IPS-18c (cell line): ENCODE measurements around the gene COQ10A.
A peak's percentile ranks its signal among the peaks of the same experiment; 100 is the strongest.

ENCODE experiments used
- H3K4me3 ChIP-seq: 2 replicates; pipeline ENCODE4 v1.7.0; 2013; ENCODE audit warnings: low read depth, mild to moderate bottlenecking, low read length, moderate library complexity; ENCODE audit not compliant: insufficient read depth
- H3K9me3 ChIP-seq: one replicate; pipeline ENCODE4 v1.6.1; 2013; ENCODE audit warnings: mild to moderate bottlenecking, low read length, moderate library complexity; ENCODE audit not compliant: control insufficient read depth, insufficient read depth

The COQ10A gene

DNA sequence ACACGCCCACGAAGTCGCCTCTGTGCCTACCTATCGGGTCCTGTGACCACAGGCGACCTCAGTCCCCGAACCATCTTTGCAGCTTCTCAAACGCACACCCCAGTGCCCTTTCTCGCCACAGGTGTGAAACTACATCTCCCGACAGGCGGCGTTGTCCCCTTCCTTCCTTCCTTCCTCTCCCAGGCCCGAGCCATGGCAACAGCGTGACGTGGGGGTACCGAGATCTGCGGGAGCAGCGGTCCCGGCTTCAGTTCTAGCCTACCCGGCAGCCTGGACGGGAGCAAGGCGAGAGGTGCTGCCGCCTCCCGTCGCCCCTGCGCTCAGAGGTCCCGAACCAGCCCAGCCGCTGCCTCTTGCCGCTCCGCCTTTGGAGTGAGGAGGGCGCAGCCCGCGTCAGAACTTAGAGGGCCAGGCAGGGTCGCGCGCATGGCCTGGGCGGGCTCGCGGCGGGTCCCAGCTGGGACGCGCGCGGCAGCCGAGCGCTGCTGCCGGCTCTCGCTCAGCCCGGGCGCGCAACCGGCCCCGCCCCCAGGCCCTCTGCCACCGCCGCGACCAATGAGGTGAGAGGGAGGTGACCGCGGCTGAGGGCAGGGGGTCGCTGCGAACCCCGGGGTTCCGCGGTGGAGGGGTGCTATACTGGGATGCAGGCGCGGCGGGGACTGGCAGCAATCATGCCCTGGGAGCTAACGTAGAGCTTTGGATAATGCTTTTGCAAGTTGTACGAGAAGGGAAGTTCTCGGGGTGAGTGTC lies at the start of gene COQ10A:
COQ10A (plus strand) TSS at position 250 of the 750 bp plus-strand sequence; CDS start at position 427, 177 bp downstream.
- Histone ChIP-seq H3K4me3 (peak within 1 kb of the TSS; percentile 97), H3K9me3 (no peaks in the 10 kb centered on the region)

DNA sequence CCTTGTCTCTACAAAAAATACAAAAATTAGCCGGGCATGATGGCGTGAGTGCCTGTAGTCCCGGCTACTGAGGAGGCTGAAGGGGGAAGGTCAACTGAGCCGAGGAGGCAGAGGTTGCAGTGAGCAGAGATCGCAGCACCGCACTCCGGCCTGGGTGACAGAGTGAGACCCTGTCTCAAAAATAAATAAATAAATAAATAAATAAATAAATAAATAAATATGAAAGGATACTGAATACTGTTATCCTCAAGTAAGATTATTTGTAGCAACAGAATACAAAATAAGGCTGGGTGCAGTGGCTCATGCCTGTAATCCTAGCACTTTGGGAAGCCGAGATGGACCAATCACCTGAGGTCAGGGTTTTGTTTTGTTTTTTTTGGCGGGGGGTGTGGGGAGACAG lies 46.9 kb upstream of the COQ10A start:
- H3K9me3 ChIP-seq = peaks cover 5% of the 10 kb centered on the region
- H3K4me3 ChIP-seq = no peak overlapping the region

DNA sequence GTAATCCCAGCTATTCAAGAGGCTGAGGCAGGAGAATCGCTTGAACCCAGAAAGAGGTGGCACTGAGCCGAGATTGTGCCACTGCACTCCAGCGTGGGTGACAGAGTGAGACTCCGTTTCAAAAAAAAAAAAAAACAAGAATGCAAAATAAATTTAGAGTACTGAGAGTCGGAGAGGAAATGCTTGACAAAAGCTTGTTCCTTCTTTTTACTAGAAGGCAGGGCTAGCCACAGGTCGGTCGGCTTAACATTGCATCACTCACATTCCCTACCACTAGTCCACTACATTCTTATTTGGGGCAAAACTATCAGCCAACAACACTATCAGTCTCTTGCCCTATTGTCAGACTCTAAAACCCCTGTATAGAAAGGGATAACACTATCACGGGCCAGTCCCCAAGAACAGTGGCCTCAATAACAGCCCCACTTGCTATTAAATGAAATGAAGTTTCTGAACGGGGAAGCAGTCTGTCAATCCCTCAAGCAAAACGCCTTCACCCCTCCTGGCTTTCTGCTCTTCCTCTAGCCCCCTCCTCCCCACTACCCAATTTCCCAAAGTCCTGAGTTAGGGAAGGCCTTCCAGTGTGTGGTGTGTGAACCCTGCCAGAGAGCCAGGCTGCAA lies 46.0 kb upstream of the COQ10A start:
- Histone ChIP-seq H3K4me3 (peak overlapping the region; percentile 82), H3K9me3 (peaks cover 5% of the 10 kb centered on the region)

DNA sequence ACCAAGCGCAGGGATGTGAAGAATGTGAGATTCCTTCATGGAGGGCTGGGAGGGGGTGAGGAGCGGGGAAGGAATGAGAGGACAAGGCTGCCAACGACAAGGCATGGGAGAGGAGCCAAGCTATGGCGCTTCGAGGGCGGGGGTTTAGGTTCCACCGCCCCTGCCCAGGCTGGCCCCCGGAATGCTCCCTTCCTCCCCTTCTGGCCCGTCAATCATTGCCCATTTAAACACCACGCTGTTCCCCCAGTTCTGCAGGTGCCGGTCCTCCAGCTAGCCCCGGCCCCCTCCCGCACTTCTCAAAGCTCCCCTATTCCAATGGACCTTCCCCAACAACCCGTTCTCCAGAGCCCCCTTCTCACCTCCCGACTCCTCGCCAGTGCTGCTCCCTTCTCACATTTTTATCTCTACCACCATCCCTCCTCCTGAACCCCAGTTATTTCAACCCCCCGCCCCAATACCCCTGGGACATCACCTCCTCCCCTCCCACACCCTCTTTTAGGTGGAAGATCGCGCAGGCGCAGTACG lies 45.4 kb upstream of the COQ10A start:
- peaks cover 5% of the 10 kb centered on the region for H3K9me3 ChIP-seq
- H3K4me3 ChIP-seq = peak overlapping the region; percentile 82

DNA sequence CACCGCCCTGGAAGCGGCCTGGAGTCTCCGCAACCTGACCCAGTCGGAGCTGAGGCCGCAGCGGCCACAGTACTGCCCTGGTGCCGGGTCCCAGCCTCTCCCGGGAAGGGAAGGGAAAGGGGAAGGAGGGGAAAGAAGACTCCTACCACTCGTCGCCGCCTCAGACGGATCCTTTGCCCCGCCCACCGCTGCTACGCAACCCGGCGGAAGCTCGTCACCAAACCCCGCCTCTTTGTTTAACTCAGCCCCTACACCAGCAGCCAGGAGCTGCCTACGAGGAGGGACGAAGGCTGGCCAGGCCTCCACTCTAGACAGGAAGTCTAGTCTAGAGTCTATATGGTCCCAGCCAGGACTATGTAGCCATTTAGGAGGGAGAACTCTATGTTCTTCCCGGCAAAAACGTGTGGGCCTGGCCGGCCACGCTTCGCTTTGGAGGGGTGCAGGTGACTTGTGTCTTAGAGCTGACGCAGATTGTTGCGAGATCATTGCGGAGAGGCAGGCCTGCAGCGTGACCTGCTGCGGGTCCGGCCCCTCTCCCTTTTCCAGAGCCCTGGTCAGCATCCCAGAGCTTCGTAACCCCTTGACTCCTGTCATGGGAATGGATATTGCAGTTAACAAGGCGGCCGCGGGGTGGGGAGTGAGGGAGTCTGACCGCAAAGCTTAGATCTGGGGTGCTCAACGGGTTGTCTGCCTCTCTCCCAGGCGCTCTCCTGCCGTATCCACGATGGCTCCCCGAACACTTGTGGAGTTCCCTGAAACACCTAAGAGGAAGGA lies 44.8 kb upstream of the COQ10A start, which contains the start of gene RNF41:
RNF41 (minus strand) TSS at position 166 of the 774 bp plus-strand sequence. CDS start 7,875 bp downstream, outside the sequence.
- peaks cover 5% of the 10 kb centered on the region for H3K9me3 ChIP-seq
- H3K4me3 ChIP-seq = peak within 1 kb of the TSS; percentile 82

DNA sequence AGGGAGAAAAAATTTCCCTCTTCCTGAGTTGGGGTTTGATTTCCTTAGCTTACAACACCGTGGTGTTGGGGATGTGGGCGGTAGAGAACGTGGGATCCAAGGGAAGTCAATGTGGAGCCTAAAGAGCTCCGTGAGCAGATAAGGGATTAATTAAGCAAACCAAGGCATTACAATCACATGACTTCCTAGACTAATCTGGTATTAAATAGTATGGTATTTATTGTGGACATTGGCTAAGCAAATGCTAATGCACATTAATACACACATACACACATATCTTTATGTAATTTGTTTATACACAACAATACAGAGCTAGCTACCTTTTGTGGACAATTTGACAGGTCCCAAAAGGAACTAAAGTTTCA lies 44.2 kb upstream of the COQ10A start:
- Histone ChIP-seq H3K4me3 (peak overlapping the region; percentile 82), H3K9me3 (peaks cover 5% of the 10 kb centered on the region)

DNA sequence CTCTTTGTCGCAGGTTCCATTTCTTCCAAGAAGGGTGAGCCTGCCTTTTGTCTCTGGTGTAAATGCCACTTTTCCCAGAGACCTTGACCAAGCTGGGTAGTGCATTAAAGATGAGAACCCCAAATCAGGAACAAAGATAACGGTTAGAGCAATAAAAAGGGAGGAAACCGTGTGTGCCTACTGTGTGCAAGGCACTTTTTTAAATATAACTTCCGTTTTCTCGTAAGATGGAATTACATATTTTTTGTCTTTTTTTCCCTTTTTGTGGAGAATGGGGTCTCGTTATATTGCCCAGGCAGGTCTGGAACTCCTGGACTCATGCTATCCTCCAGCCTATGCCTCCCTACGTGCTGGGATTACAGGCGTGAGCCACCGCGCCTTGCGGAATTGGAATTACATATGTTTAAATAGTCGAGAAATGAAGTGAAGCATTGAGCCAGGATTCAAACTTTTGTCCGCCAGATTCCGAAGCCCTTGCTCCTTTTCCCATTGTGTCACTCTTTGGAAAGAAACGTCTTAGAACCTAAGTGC lies 43.1 kb upstream of the COQ10A start:
- peaks cover 3% of the 10 kb centered on the region for H3K9me3 ChIP-seq
- peak overlapping the region; percentile 34; the same call in 1 of the 2 replicates for H3K4me3 ChIP-seq

DNA sequence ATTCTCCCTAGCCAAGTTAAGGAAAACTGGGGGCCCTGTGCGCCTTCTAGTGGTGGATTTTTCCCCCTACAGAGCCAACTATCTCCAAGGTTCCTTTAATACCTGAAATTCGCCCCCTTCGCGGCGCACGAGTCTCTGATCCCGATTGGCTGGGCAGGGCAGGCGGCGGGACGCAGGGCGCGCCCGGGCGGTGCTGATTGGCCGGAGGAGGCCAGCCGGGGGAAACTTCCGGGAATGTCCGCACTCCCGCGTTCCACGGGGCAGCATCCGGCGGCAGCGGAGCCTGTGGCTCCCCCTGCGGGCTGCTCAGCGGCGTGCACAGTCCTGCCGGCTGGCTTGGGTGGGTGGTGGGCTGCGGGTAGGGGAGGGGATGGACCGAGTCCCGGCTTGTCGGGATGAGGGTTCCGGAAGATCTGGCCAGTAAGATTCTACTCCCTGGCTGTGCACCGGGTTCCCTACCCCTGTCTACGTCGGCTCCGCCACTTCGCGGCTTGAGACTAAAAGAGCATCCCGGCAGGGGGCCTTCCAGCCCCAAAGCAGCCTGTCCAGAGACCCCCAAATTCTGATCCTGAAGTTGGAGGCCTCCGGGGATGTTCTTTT lies 42.5 kb upstream of the COQ10A start, which contains the start of gene NABP2:
NABP2 (plus strand) TSS at position 241 of the 600 bp plus-strand sequence. CDS start 515 bp downstream, outside the sequence.
- H3K9me3 ChIP-seq = peaks cover 3% of the 10 kb centered on the region
- peak within 1 kb of the TSS; percentile 74 for H3K4me3 ChIP-seq

DNA sequence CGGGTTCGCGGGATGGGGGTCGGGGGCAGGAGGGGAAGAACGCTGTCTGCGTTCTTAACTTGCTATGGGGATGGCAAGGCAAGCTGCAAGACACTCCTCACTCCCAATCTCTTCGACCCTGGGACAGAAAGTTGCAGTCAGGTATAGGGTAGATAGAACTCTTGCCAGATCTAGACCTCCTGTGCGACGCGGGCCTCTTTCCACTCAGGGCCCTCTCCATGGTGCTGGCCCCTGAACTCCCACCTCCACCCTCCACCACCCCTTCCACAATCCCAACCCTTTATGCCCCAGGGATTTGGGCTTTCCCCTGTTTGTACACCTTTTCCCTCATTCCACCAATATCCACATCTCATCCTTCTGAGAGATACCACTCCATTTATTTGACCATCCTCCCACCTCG lies 41.8 kb upstream of the COQ10A start:
- H3K4me3 ChIP-seq = peak overlapping the region; percentile 74
- peaks cover 3% of the 10 kb centered on the region for H3K9me3 ChIP-seq

DNA sequence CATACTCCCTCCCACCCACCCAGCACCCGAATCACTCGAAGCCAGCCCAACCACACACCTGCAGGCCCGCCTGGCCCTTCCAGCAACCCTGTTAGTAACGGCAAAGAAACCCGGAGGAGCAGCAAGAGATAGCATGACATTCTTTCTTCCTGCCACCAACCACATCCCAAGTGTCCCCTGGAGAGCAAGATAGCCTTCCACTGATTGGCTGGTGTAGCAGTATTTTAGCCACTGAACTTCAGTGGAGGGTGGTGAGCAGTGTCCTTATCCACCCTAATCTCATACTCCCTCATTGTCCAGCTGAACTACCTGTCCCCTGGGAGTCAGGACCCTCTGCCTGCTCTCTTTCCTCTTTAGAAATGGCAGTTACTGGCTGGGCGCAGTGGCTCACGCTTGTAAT lies 37.7 kb upstream of the COQ10A start:
- H3K4me3 ChIP-seq = no peak overlapping the region
- H3K9me3 ChIP-seq = no peaks in the 10 kb centered on the region

DNA sequence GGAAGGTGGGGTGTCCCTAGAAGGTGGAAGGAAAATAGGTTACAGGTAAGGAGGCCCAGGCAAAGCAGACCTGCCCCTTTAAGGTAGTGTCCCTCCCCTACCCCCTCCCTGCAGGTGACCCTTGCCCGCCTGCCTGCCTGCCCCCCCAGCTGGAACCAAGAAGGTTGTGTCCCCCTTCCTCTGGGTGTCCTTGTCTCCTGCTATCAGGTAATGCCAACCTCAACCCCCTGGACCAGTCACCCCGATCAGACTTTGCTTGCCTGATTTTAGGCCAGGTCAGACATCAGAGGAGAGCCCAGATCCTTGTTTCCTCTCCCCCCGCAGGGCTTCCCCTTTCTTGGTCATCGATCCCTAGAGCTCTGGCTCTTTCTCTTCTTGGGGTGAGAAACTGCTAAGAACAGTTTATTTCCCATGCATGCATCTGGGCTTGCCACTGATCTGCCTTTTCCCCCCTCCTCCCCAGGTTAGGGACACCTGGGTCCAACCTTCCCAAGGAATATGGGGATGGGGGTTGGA lies 36.8 kb upstream of the COQ10A start, which contains the start of gene SLC39A5:
SLC39A5 (plus strand) TSS at position 136 of the 516 bp plus-strand sequence. CDS start 1,224 bp downstream, outside the sequence.
- Histone ChIP-seq H3K4me3 (no peak within 1 kb of the TSS), H3K9me3 (no peaks in the 10 kb centered on the region)

DNA sequence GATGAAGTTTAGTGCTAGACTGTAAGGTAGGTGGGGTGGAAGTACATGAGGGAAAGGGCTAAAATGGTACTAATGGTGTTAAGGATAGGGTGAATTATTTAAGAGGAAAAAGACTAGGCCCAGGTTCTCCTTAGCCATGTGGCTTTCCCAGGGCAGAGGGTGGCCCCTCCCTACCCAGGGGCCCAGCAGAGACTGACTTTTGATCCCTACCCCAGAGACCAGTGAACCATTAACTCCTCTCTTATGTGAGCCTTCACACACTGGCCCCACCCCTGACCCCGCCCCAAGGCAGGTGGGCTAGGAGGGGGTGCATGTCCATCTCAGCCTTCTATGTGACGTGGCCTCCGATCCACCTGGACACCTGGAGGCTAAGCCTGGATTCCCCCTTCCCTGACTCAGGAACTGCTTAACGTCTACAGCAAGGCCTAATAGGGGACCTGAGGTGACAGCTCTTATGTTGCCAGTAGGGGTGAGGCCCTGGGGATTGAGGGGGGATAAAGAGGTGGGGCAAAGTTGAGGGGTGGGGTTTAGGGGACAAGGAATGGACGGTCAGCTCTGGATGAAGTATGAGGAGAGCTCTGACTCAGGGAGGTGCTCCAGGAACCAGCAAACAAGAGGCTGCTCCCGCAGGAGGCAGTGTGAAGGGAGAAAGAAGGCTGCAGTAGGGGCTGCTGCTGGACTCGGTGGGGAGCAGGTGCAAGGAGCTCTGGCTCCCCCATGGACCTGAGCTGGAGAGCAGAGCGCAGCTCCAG lies 36.1 kb upstream of the COQ10A start:
- Histone ChIP-seq H3K4me3 (no peak overlapping the region), H3K9me3 (no peaks in the 10 kb centered on the region)

DNA sequence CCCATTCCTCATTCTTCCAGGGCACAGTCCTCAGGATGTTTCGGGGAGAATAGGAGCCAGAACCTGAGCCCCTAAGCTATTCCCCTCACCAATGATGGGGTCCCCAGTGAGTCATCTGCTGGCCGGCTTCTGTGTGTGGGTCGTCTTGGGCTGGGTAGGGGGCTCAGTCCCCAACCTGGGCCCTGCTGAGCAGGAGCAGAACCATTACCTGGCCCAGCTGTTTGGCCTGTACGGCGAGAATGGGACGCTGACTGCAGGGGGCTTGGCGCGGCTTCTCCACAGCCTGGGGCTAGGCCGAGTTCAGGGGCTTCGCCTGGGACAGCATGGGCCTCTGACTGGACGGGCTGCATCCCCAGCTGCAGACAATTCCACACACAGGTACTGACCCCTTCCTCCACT lies 35.6 kb upstream of the COQ10A start:
- Histone ChIP-seq H3K9me3 (no peaks in the 10 kb centered on the region), H3K4me3 (no peak overlapping the region)

DNA sequence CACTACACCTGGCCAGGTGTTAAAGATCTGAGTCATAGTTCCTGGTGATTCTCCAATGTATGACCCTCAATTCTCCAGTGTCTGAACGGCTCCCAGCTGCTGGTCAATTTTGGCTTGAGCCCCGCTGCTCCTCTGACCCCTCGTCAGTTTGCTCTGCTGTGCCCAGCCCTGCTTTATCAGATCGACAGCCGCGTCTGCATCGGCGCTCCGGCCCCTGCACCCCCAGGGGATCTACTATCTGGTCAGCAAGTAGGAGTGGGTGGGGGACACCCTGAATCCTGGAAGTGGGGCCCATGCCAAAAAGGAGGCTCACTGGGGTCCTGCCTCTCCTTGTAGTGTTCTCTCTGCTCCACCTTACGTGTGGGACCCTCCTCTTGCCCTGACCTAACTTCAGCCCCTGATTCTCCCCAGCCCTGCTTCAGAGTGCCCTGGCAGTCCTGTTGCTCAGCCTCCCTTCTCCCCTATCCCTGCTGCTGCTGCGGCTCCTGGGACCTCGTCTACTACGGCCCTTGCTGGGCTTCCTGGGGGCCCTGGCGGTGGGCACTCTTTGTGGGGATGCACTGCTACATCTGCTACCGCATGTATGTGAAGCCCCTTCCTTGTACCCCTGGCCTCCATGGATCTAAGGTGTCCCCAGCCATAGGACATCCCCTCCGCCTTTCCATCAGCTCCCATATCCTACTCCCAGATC lies 31.9 kb upstream of the COQ10A start:
- H3K9me3 ChIP-seq = no peaks in the 10 kb centered on the region
- H3K4me3 ChIP-seq = no peak overlapping the region

DNA sequence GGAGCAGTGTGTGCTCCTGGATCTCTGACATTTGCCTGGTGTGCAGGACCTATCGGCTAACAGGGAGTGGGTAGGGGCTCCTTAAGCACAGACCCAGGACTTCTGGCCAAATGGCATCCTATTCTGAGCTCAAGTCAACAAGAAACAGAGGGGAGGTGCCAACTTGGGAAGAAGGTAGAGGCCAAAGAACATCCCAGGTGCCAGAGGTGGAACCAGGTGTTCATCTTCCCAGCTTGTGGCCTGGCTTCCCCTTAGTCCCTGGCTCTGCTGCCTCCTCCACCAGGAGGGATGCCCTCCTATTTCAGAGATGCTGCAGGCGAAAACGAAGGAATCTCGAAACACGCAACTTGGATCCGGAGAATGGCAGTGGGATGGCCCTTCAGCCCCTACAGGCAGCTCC lies 30.7 kb upstream of the COQ10A start:
- Histone ChIP-seq H3K4me3 (no peak overlapping the region), H3K9me3 (no peaks in the 10 kb centered on the region)
